T-helper 1 cell (primary cell): ENCODE data around the gene ANKRD34B.
"Not testable (repeated sequence)": the region's sequence is repeated elsewhere in the genome, so short reads cannot be mapped to it uniquely, and the experiment has no call there.

Experiments used
- DNase-seq, 5 donors: peaks; one replicate each; pipeline ENCODE4 v3.0.0-alpha.2; 2012 to 2020
- total RNA-seq, 4 donors: gene quantifications; one replicate each; lab custom pipeline; 2026; lab: John Stamatoyannopoulos, UW

Gene ANKRD34B
- 0 reads per million in 4 donors for total RNA-seq

GRCh38 chr5:80569961-80570786 is at the start of gene ANKRD34B:
Gene ANKRD34B, minus strand, starts transcription at chr5:80570280. Its CDS starts 10,261 bp downstream, at chr5:80560019.
- peak in 1 of 5 donors; percentile 59 for DNase-seq

GRCh38 chr5:80619086-80619485 is 49.0 kb upstream of the ANKRD34B start:
- no peak for DNase-seq

- DNase-seq, result no peak
Measured at GRCh38 chr5:80618438-80618837, 48.4 kb upstream of the ANKRD34B start.

- no peak for DNase-seq
Measured at GRCh38 chr5:80615266-80615914, 45.3 kb upstream of the ANKRD34B start.

- no peak for DNase-seq
Measured at GRCh38 chr5:80609692-80610091, 39.6 kb upstream of the ANKRD34B start.

DNA sequence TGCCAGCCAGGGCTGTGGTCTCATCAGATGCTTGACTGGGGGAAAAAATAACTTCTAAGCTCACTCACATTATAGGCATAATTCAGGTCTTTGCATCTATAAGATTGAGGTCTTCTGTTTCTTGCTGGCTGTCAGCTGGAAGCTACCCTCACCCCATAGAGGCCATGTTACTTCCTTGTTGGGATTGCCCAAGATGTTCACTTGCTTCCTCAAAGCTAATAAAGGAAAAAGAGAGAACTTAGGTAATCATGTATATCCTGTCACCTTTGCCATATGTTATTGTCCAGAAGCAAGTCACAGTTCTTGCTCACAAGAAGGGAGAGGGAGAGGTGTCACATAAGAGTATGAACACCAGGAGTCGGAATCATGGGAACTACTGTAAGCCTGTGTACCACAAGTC is 38.7 kb upstream of the ANKRD34B start:
- no peak for DNase-seq

DNA sequence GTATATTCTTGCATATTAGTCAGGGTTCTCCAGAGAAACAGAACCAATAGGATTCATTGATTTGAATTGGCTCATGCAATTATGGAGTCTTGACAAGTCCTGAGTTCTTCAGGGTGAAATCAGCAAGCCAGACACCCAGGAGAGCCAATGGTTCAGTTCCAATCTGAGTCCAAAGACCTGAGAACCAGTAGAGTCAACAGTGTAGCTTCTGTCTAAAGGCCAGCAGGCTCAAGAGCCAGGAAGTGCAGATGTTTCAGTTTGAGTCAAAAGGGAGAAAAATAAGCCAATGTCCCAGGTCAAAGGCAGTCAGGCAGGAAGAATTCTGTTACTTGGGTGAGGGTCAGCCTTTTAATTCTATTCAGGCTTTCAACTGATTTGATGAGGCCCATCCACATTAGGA is 37.8 kb upstream of the ANKRD34B start:
- DNase-seq, result no peak

DNA sequence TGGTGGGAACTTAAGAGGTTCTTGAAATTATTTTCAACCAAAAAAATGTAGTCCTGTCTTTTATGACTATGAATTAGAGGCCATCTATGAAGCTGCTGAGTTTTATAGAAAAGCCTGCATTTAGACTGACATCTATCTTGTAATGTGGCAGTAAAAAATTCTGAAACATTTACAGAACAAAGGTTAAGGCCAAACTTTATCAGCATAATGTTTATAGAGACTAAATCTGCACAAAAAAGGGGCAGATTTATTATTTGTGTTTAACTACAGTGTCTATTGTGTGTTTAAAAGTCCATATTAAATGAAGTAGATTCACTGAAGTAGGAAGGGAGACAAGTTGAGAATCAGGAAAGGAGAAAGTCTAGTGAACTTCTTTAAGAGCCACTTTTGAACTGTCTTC is 37.3 kb upstream of the ANKRD34B start:
- no peak for DNase-seq

- peak in 1 of 5 donors; percentile 16 for DNase-seq
Measured at GRCh38 chr5:80600943-80601693, 31.0 kb upstream of the ANKRD34B start.

- DNase-seq, result no peak
Measured at GRCh38 chr5:80597500-80597899, 27.4 kb upstream of the ANKRD34B start.

DNA sequence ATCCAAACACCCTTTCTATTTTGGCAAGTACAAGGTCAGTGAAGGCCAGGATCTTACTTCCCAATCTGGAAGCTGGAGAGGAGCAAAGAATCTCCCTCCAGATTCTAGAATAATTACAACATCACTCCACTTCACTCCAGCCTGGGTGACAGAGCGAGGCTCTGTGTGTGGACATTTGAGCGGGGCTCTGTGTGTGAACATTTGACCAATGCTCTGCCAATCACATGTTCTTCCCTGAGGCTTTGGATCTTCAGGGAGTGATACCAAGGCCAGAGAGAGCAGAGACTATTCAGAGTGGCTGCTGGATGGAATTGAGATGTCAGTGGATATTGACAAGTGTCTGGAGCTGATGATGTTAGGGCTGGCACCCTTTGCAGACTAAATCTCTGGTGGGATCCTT is 24.7 kb upstream of the ANKRD34B start:
- no peak for DNase-seq

GRCh38 chr5:80592761-80593160 is 22.7 kb upstream of the ANKRD34B start:
- no peak for DNase-seq

- DNase-seq, result no peak
Measured at GRCh38 chr5:80592105-80592504, 22.0 kb upstream of the ANKRD34B start.

DNA sequence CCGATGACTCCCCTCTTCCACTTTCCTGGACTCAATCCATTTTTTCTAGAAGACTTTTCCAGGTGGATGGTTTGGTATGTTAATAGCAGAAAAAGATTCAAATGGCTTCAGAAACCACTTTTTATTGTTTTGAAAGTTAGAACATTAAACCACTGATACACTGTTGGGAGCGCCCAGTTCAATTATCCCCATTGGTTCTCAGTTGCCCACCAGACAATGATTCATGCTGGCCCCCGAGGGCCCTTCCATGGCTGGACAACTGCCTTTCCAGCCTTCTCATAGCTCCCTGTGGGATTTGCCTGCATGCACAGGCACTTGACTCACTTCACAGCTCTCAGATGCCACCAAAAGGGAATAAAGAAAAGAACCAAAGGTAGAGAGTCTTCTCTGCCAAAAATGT is 21.3 kb upstream of the ANKRD34B start:
- DNase-seq, result no peak

- no peak for DNase-seq
Measured at GRCh38 chr5:80590766-80591165, 20.7 kb upstream of the ANKRD34B start.

- DNase-seq, result no peak
Measured at GRCh38 chr5:80588858-80589540, 18.9 kb upstream of the ANKRD34B start.

GRCh38 chr5:80584770-80585169 is 14.7 kb upstream of the ANKRD34B start:
- no peak for DNase-seq

DNA sequence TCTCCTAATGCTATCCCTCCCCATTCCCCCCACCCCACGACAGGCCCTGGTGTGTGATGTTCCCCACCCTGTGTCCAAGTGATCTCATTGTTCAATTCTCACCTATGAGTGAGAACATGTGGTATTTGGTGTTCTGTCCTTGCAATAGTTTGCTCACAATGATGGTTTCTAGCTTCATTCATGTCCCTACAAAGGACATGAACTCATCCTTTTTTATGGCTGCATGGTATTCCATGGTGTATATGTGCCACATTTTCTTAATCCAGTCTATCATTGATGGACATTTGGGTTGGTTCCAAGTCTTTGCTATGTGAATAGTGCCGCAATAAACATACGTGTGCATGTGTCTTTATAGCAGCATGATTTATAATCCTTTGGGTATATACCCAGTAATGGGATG is 10.2 kb upstream of the ANKRD34B start:
- DNase-seq, result not testable (repeated sequence)

DNA sequence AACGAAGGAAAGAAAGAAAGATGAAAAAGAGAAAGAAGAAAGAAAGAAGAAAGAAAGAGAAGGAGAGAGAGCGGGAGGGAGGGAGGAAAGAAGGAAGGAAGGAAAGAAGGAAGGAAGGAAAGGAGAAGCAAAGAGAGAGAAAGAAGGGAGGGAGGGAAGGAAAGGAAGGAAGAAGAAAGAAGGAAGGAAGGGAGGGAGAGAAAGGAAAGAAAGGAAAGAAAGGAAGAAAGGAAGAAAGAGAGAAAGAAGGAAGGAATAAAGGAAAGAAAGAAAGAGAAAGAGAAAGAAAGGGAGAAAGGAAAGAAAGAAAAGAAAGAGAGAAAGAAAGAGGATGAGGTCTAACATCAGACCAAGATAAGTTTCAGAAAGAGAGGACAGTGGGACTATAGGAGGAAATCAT is 9.0 kb upstream of the ANKRD34B start:
- DNase-seq, result no peak

DNA sequence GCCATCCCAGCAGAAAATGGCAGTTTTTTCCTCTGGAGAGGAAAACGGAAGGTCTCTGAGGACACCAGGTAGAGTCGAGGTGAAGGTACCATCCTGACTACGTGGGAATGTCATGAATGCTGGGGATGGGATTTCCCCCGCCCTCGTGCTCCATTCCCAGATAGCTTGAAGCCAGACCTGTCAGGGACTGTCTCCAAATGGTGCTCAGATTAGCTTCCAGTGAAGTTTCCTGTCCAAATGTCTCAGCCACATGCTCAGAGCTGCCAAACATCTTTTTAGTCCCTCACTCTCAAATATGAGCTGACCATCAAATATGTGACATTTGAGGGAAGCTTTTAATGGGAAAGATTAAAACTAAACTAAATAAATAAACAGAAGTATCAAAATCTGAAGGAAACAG is 7.6 kb upstream of the ANKRD34B start:
- no peak for DNase-seq

DNA sequence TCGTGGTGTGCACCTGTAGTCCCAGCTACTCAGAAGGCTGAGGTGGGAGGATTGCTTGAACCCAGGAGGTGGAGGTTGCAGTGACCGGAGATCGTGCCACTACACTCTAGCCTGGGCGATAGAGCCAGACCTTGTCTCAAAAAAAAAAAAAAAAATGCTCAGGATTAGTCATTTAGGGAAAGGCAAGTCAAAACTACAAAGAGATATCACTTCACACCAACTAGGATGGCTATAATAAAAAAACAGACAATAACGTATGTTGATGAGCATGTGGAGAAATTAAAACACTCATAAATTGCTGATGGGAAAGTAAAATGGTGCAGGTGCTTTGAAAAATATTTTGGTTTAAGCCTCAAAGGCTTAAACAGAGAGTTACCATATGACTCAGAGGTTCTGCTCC is 6.3 kb upstream of the ANKRD34B start:
- no peak for DNase-seq

GRCh38 chr5:80573062-80573461 is 3.0 kb upstream of the ANKRD34B start:
- no peak for DNase-seq
